Nephron progenitor cell (in vitro differentiated cells): Measurements from ENCODE around the gene ZNF213.
"Not testable (repeated sequence)": the region's sequence is repeated elsewhere in the genome, so short reads cannot be mapped to it uniquely, and the experiment has no call there.

Experiments used
- DNase-seq: peaks from one replicate; pipeline ENCODE4 v3.0.0; 2021
- H3K27ac Mint-ChIP-seq: 2 replicates; pipeline ENCODE4 v1.8.0; 2021; ENCODE audit warnings: mild to moderate bottlenecking, moderate library complexity, mixed read lengths
- H3K27me3 Mint-ChIP-seq: 2 replicates; pipeline ENCODE4 v1.8.0; 2021; ENCODE audit warnings: mild to moderate bottlenecking, low read depth, mixed read lengths; ENCODE audit not compliant: poor library complexity
- H3K36me3 Mint-ChIP-seq: 2 replicates; pipeline ENCODE4 v1.8.0; 2021; ENCODE audit warnings: low read depth, mixed read lengths
- H3K4me1 Mint-ChIP-seq: 2 replicates; pipeline ENCODE4 v1.8.0; 2021; ENCODE audit warnings: mixed read lengths
- H3K4me3 Mint-ChIP-seq: 2 replicates; pipeline ENCODE4 v1.8.0; 2021; ENCODE audit warnings: mild to moderate bottlenecking, moderate library complexity, mixed read lengths
- H3K9me3 Mint-ChIP-seq: 2 replicates; pipeline ENCODE4 v1.8.0; 2021; ENCODE audit warnings: mild to moderate bottlenecking, moderate library complexity, mixed read lengths
- TF ChIP-seq, protein P1 (sequence below): fragments of 200-600 bp; sonication (generic); IDR thresholded peaks from 2 replicates; pipeline ENCODE4 v1.5.0; 2021; ENCODE audit warnings: antibody characterized with exemption

Gene ZNF213

DNA sequence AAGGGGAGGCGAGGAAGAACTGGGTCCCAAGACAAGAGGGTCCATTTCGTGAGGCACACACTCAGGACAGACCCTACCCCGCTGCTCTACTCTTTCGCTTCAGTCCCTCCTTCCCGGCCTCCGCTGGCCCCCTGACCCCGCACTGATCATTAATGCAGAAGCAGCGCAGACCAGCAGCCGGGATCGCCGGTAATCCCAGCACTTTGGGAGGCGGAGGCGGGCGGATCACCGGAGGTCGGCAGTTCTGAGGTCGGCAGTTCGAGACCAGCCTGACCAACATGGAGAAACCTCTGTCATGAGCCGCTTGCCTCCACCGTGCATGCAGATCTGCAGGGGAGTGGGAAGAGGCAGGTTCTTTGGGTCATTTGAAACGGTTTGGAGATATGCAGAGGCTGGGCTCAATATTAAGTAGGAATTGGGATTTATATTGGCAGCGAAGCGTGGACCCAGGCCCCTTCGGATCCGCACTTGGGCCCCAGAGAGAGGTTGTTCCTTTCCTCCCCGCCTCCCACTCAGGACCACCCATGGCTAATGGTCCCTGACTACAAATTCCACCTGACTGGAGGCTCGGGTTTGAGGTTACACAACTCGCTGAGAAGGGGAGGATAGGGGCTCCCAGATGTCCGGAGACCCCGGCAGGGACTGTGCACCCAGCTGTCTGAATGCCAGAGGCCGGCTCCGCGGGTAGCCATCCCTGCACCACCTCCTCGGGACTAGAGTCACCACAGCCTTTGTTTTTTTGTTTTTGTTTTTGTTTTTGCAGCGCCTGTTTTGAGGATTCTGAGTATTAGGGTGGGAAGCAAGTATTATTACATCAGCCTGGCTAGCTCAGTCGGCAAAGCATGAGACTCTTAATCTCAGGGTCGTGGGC is 29.5 kb downstream of the ZNF213 start:
- TF ChIP-seq, protein P1, sequence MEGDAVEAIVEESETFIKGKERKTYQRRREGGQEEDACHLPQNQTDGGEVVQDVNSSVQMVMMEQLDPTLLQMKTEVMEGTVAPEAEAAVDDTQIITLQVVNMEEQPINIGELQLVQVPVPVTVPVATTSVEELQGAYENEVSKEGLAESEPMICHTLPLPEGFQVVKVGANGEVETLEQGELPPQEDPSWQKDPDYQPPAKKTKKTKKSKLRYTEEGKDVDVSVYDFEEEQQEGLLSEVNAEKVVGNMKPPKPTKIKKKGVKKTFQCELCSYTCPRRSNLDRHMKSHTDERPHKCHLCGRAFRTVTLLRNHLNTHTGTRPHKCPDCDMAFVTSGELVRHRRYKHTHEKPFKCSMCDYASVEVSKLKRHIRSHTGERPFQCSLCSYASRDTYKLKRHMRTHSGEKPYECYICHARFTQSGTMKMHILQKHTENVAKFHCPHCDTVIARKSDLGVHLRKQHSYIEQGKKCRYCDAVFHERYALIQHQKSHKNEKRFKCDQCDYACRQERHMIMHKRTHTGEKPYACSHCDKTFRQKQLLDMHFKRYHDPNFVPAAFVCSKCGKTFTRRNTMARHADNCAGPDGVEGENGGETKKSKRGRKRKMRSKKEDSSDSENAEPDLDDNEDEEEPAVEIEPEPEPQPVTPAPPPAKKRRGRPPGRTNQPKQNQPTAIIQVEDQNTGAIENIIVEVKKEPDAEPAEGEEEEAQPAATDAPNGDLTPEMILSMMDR: no peak
- Mint-ChIP-seq H3K36me3 (no peaks in the 10 kb centered on the region), H3K9me3 (no peaks in the 10 kb centered on the region), H3K27ac (no peak overlapping the region), H3K4me3 (no peak overlapping the region), H3K4me1 (peaks cover 19% of the 10 kb centered on the region), H3K27me3 (peaks cover 43% of the 10 kb centered on the region)
- DNase-seq: no peak

- Mint-ChIP-seq H3K27ac (no peak overlapping the region), H3K36me3 (no peaks in the 10 kb centered on the region), H3K4me3 (no peak overlapping the region), H3K4me1 (peaks cover 19% of the 10 kb centered on the region), H3K9me3 (no peaks in the 10 kb centered on the region), H3K27me3 (peaks cover 46% of the 10 kb centered on the region)
- no peak for DNase-seq
- TF ChIP-seq, protein P1: no peak
Observed at GRCh38 chr16:3165111-3165822, 30.4 kb downstream of the ZNF213 start.

GRCh38 chr16:3166505-3166886 is 31.7 kb downstream of the ZNF213 start:
- H3K27ac Mint-ChIP-seq: no peak overlapping the region

GRCh38 chr16:3168729-3169128 is 33.9 kb downstream of the ZNF213 start:
- not testable (repeated sequence) for H3K36me3 Mint-ChIP-seq, H3K27ac Mint-ChIP-seq, H3K9me3 Mint-ChIP-seq, H3K4me3 Mint-ChIP-seq, DNase-seq
- peaks cover 30% of the 10 kb centered on the region for H3K4me1 Mint-ChIP-seq
- peaks cover 74% of the 10 kb centered on the region for H3K27me3 Mint-ChIP-seq

More at GRCh38 chr16:3166505-3166886, 31.7 kb downstream of the ZNF213 start:
- Mint-ChIP-seq H3K36me3 (no peaks in the 10 kb centered on the region), H3K27me3 (peaks cover 53% of the 10 kb centered on the region), H3K4me3 (no peak overlapping the region), H3K9me3 (no peaks in the 10 kb centered on the region), H3K4me1 (peaks cover 26% of the 10 kb centered on the region)
- DNase-seq: no peak
- TF ChIP-seq, protein P1: no peak

- H3K27ac Mint-ChIP-seq: no peak overlapping the region
- H3K27me3 Mint-ChIP-seq: peaks cover 93% of the 10 kb centered on the region
- DNase-seq: no peak
- H3K36me3 Mint-ChIP-seq: no peaks in the 10 kb centered on the region
- peak overlapping the region; percentile 64 for H3K4me3 Mint-ChIP-seq
- H3K4me1 Mint-ChIP-seq: peaks cover 27% of the 10 kb centered on the region
- peaks cover 4% of the 10 kb centered on the region for H3K9me3 Mint-ChIP-seq
- TF ChIP-seq, protein P1: no peak
Observed at GRCh38 chr16:3170440-3171180, 35.8 kb downstream of the ZNF213 start.
